GM19193 (cell line): Measurements from ENCODE around the gene SSBP2.

Experiments used
- POLR2A ChIP-seq: IDR thresholded peaks from 4 replicates; pipeline ENCODE4 v1.6.1; 2011; ENCODE audit not compliant: insufficient read depth, insufficient read length; ENCODE audit errors: extremely low read depth

SSBP2 gene

DNA sequence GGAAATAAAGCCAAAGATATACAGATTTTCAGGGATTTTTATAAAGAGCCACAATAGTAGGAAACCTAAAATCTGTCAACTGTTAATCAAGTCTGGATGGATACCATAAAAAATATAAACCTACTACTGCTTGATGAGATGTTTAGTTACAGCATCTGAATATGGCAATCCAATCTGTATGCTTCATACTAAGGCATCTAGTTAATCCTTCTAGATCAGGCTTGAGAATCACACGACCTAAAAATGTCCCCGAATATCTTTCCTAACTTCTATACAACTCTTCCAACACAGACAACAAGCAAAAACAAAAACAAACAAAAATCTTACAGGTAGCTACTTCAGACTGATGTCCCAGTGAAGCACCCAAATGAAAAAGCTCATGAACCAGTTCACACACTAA, 29.8 kb downstream of the SSBP2 start:
- TF ChIP-seq POLR2A: no peak

DNA sequence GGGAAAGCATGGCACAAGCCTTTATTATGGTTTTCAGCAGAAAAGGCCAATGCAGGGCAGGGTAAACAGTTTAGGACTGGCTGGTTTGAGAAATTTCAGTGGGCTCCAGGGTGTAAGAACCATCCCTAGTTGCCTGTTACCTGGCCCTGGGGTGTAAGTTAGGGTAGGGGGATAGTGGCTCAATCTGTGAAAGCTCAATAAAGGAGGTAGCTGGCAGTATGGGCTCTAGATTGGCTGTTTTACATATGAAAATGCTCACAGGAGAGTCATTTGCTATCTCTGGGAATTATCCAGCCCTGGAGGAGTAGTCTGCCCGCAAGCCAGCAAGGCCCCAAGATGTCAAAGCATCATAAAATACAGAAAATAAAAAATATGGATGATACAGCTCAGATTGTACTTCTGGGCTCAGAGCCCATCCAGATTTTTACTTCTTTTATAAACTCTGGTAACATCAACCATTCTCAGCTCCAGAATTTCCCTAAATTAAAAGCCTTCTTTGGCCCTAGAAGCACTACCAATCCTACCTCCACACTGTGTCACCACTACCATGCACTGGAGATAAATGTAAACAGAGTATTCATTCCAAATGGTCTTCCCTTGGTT, 31.1 kb downstream of the SSBP2 start:
- no peak for TF ChIP-seq POLR2A

DNA sequence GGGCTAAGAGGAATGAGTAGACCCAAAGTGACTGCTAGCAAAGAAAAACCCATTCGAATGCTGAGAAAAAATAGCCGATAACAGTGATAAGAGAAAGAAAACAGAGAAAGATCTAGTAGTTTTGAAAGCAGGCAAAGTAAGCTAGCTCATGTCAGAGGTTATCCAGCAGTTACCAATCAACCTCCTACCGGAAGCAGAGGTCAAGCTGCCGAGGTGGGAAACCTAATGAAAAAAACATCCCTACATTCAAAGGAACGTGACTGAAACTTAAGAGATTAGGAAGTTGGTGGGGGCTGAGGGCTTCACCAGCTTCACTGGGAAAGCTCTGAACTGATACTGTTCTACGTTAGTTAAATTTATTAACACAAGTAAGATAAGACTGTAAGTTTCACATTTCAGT, 32.6 kb downstream of the SSBP2 start:
- TF ChIP-seq POLR2A: no peak

DNA sequence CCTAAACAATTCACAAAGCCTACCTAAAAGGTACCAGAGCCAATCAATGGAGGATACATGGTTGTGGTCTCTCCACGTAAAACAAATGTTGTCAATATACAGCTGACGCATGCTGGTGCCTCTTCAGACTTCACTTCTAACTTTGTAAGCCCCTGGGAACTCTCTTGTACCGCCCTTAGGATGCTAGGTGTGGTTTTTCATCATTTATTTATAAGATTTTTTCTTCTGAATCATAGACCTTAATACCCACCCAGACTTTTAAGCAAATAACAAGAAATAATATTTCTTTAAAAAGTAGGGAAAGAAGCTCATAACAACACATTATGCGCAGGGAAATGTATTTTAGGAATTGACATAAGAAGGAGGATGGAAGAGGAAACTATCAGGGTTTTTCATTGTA, 33.0 kb downstream of the SSBP2 start:
- TF ChIP-seq POLR2A: no peak

GRCh38 chr5:81717226-81717625, 33.7 kb downstream of the SSBP2 start:
- TF ChIP-seq POLR2A: no peak

GRCh38 chr5:81708889-81709288, 42.0 kb downstream of the SSBP2 start:
- no peak for TF ChIP-seq POLR2A

GRCh38 chr5:81703840-81704239, 47.1 kb downstream of the SSBP2 start:
- no peak for TF ChIP-seq POLR2A

DNA sequence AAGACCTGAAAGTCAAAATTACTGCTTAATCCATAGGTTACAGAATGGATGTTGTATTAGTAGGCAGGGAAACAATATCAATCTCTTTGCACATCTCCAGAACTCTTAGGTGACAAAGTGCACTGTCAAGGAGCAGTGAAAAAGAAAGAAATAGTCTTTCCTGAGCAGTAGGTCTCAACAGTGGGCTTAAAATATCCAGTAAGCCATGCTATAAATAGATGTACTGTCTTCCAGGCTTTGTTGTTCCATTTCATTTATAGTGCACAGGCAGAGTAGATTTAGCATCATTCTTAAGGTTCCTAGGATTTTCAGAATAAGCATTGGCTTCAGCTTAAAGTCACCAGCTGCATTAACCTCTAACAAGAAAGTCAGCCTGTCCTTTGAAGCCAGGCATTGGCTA, 50.7 kb downstream of the SSBP2 start:
- TF ChIP-seq POLR2A: no peak

GRCh38 chr5:81698813-81699212, 52.1 kb downstream of the SSBP2 start:
- no peak for TF ChIP-seq POLR2A

DNA sequence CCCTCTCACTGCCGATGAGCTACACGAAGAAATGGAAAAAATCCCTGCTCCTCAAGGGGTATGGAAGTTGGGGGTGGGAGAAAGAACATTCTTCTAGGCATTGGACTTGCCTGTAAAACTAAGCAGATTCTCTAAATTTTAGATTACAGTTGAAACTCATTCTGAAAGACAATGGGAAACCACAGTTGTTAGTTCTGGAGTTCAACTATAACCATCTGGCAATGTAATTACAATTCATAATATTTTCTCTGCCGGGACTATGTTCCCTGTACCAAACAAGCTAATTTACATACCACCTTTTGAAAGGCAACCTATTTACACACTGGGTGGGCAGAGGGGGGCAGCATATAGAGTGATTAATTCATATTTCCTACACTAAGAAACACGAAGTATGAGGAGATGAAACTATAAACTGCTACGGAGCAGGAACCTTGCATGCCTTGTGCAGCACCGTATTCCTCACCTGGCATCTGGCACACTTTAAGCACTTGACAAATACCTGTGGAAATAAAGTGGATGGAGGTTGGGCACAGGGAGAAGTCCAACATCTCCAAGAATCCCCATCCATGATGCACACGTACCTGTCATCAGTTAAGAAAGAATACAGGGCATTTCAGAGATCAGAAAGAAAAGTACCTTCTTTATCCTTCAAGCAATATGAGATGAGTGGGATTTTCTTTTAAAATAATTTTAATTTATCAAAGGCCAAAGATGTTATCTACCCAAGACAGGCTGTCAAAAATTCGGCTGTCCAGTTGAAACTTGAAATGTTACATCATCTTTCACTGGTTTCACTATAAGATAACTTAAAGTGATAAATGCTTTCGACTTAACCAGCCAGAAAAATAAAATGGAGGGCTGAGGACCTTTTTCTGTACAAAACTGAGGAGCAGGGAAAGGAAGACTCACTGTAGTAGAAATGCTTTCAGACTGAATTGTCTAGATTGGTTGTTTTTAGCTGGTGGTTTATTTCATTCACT, 54.2 kb downstream of the SSBP2 start:
- no peak for TF ChIP-seq POLR2A

DNA sequence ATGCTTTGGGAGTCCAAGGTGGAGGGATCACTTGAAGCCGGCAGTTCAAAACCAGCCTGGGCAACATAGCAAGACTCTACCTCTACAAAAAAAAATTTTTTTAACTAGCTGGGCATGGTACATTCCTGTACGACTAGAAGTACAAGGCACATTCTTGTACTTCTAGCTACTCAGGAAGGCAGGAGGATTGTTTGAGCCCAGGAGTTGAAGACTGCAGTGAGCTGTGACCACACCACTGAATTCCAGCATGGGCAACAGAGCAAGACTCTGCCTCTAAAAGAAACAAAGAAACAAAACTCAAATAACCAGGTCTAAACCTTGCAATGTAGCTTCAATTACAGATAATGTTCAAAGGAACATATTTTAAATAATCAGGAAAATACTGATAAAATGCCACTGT, 56.2 kb downstream of the SSBP2 start:
- TF ChIP-seq POLR2A: no peak

- no peak for TF ChIP-seq POLR2A
These were observed 62.7 kb downstream of the SSBP2 start for GRCh38 chr5:81688215-81688614.

DNA sequence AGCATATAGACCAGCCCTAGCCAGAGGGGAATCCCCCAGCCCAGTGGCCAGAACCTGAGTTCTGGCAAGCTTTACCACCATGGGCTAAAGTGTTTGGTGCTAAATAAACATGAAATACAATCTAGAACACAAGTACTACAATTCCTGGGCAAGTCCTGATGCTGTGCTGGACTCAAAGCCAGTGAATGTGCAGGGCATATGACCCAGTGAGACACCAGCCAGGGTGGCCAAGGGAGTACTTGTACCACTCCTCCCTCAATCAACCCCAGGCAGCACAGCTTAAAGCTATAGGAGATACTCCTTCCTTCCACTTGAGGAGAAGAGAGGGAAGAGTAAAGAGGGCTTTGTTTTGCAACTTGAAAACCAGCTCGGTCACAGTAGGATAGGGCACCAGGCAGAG, 63.6 kb downstream of the SSBP2 start:
- TF ChIP-seq POLR2A: no peak

- TF ChIP-seq POLR2A: no peak
These were observed 65.4 kb downstream of the SSBP2 start for GRCh38 chr5:81685471-81685870.

- no peak for TF ChIP-seq POLR2A
These were observed 71.0 kb downstream of the SSBP2 start for GRCh38 chr5:81679885-81680284.

GRCh38 chr5:81675420-81675819, 75.5 kb downstream of the SSBP2 start:
- no peak for TF ChIP-seq POLR2A

- no peak for TF ChIP-seq POLR2A
These were observed 85.1 kb downstream of the SSBP2 start for GRCh38 chr5:81665795-81666194.

GRCh38 chr5:81657386-81657785, 93.5 kb downstream of the SSBP2 start:
- no peak for TF ChIP-seq POLR2A
